CD14-positive monocyte (primary cell): ENCODE results near the gene DLGAP1. TPM values are rescaled to one million over a fixed set of nuclear protein-coding genes. Genes with fewer than 3 reads are reported as not detected.

Experiments used
- DNase-seq, 3 donors: peaks; one replicate each; pipeline ENCODE4 v3.0.0-alpha.2; 2011 to 2022
- H2AFZ ChIP-seq: 2 replicates; pipeline ENCODE4 v1.6.0; 2012; ENCODE audit warnings: mild to moderate bottlenecking, low read depth, low read length, inconsistent platforms; ENCODE audit not compliant: insufficient read depth, poor library complexity, severe bottlenecking
- H3K27ac ChIP-seq, 2 donors: 1 replicate in 1 of 2; 2 replicates in 1 of 2; pipeline ENCODE4 v1.5.1; 2012 to 2013; ENCODE audit warnings: low read length in 2 of 2, control low read depth in 1 of 2, inconsistent platforms in 1 of 2, low read depth in 1 of 2, mild to moderate bottlenecking in 1 of 2
- H3K27me3 ChIP-seq, 2 donors: one replicate each; pipeline versions ENCODE4 v1.6.0 to v1.6.1; 2011 to 2013; ENCODE audit warnings: low read length in 2 of 2; ENCODE audit not compliant: control insufficient read depth in 2 of 2, insufficient read depth in 2 of 2
- H3K36me3 ChIP-seq, 2 donors: replicated peaks in 1 of 2; 1 replicate in 1 of 2; 2 replicates in 1 of 2; pipeline versions ENCODE4 v1.5.1 to v1.6.1; 2012 to 2013; ENCODE audit warnings: low read length in 2 of 2, control low read depth in 1 of 2, inconsistent platforms in 1 of 2, mild to moderate bottlenecking in 1 of 2; ENCODE audit not compliant: insufficient read depth in 2 of 2, control insufficient read depth in 1 of 2
- H3K4me1 ChIP-seq, 2 donors: 1 replicate in 1 of 2; 2 replicates in 1 of 2; pipeline versions ENCODE4 v1.5.1 to v1.6.1; 2012 to 2013; ENCODE audit warnings: low read length in 2 of 2, control low read depth in 1 of 2, inconsistent platforms in 1 of 2, mild to moderate bottlenecking in 1 of 2, moderate library complexity in 1 of 2; ENCODE audit not compliant: insufficient read depth in 2 of 2, control insufficient read depth in 1 of 2
- H3K4me2 ChIP-seq: replicated peaks from 2 replicates; pipeline ENCODE3; 2012; ENCODE audit warnings: low read length, moderate library complexity, mild to moderate bottlenecking; ENCODE audit not compliant: poor library complexity, severe bottlenecking; ENCODE audit errors: extremely low read depth
- H3K4me3 ChIP-seq, 3 experiments: fragments of 200-600 bp in 1 of 3; sonication (generic) in 1 of 3; replicated peaks in 1 of 3; 1 replicate in 2 of 3; 2 replicates in 1 of 3; pipeline ENCODE4 v1.5.1; 2011 to 2013; ENCODE audit warnings: low read length in 3 of 3, mild to moderate bottlenecking in 3 of 3, control low read depth in 2 of 3, low read depth in 2 of 3, inconsistent platforms in 1 of 3, moderate library complexity in 1 of 3
- H3K79me2 ChIP-seq: 2 replicates; pipeline ENCODE4 v1.6.0; 2012; ENCODE audit warnings: mild to moderate bottlenecking, control low read depth, inconsistent platforms, low read length, moderate library complexity; ENCODE audit not compliant: insufficient read depth
- H3K9ac ChIP-seq: 2 replicates; pipeline ENCODE4 v1.6.0; 2017; ENCODE audit warnings: low read length, mild to moderate bottlenecking; ENCODE audit not compliant: insufficient read depth, poor library complexity, severe bottlenecking
- H3K9me3 ChIP-seq, 2 donors: replicated peaks in 1 of 2; 1 replicate in 1 of 2; 2 replicates in 1 of 2; pipeline versions ENCODE4 v1.5.1 to v1.6.1; 2012 to 2013; ENCODE audit warnings: low read length in 2 of 2, control low read depth in 1 of 2; ENCODE audit not compliant: control insufficient read depth in 1 of 2, insufficient read depth in 1 of 2
- H4K20me1 ChIP-seq: 2 replicates; pipeline ENCODE4 v1.6.0; 2012; ENCODE audit warnings: mild to moderate bottlenecking, low read length, control low read depth, moderate library complexity; ENCODE audit not compliant: insufficient read depth
- H3K27ac Mint-ChIP-seq, 7 donors: one replicate each; pipeline ENCODE4 v1.8.0; 2020; ENCODE audit warnings: mild to moderate bottlenecking in 7 of 7, mixed read lengths in 7 of 7, moderate library complexity in 6 of 7, inconsistent platforms in 2 of 7
- H3K27me3 Mint-ChIP-seq, 3 donors: one replicate each; pipeline ENCODE4 v1.8.0; 2021 to 2022; ENCODE audit warnings: low read depth in 3 of 3, mild to moderate bottlenecking in 3 of 3, mixed read lengths in 3 of 3, moderate library complexity in 3 of 3, inconsistent platforms in 1 of 3
- H3K36me3 Mint-ChIP-seq, 2 donors: one replicate each; pipeline ENCODE4 v1.8.0; 2020; ENCODE audit warnings: mixed read lengths in 2 of 2, inconsistent platforms in 1 of 2, mild to moderate bottlenecking in 1 of 2
- H3K4me1 Mint-ChIP-seq: one replicate; pipeline ENCODE4 v1.8.0; 2020; ENCODE audit warnings: mild to moderate bottlenecking, mixed read lengths
- H3K4me3 Mint-ChIP-seq, 2 donors: one replicate each; pipeline ENCODE4 v1.8.0; 2020; ENCODE audit warnings: mild to moderate bottlenecking in 2 of 2, mixed read lengths in 2 of 2, moderate library complexity in 1 of 2
- H3K9me3 Mint-ChIP-seq, 7 donors: one replicate each; pipeline ENCODE4 v1.8.0; 2020 to 2022; ENCODE audit warnings: mixed read lengths in 7 of 7, mild to moderate bottlenecking in 6 of 7, moderate library complexity in 6 of 7, inconsistent platforms in 2 of 7
- CTCF ChIP-seq: fragments of 200-600 bp; IDR thresholded peaks from one replicate; pipeline ENCODE4 v1.8.0; 2022; ENCODE audit warnings: antibody characterized with exemption, mild to moderate bottlenecking
- WGBS: methylation state at CpG from one replicate; pipeline ENCODE4 v1.1.5; 2013; ENCODE audit warnings: missing lambda C conversion rate; ENCODE audit not compliant: insufficient coverage; 5-methylcytosine and 5-hydroxymethylcytosine counted together
- intact Hi-C, 2 donors: fragments of 100-400 bp; cut with micrococcal nuclease; formaldehyde crosslinking; loops; one replicate each; pipeline versions ENCODE4 v1.15.0 to v1.15.1; 2023
- polyA plus RNA-seq, 3 donors: library from polyadenylated mRNA; depleted of rRNA in 1 of 3; unstranded in 2 of 3; stranded (reverse) in 1 of 3; fragments of 300-500 nt in 2 of 3; fragments of >200 nt in 1 of 3; fragmentation: Illumina TruSeq in 2 of 3; gene quantifications; 1 replicate in 2 of 3; 2 replicates in 1 of 3; pipeline ENCODE4 v1.2.3, GENCODE V29; 2012 to 2021

The DLGAP1 gene
- polyA plus RNA-seq, 3 donors = 0.09 to 0.42 TPM; not detected in 1

- no peak for TF ChIP-seq CTCF
- Histone ChIP-seq H3K9me3 (no peaks in the 10 kb centered on the region), H3K9ac (no peak overlapping the region), H3K79me2 (no peaks in the 10 kb centered on the region), H3K4me1 (no peaks in the 10 kb centered on the region), H3K27me3 (no peaks in the 10 kb centered on the region), H3K4me3 (no peak overlapping the region), H3K4me2 (no peak overlapping the region), H3K36me3 (no peaks in the 10 kb centered on the region), H4K20me1 (no peaks in the 10 kb centered on the region), H2AFZ (no peak overlapping the region), H3K27ac (no peak overlapping the region)
- Mint-ChIP-seq H3K4me3 (no peak overlapping the region), H3K4me1 (no peaks in the 10 kb centered on the region), H3K27ac (no peak overlapping the region), H3K27me3 (peaks cover 0 to 1% (median 0%) of the 10 kb centered on the region in 3 donors), H3K36me3 (no peaks in the 10 kb centered on the region), H3K9me3 (peaks cover 0 to 5% (median 2%) of the 10 kb centered on the region in 7 donors)
- WGBS = no CpG with 5 or more reads among the region's 2 CpGs
- no peak for DNase-seq
- intact Hi-C loops = no loop called here
Observed at GRCh38 chr18:4251206-4251605, 203.9 kb downstream of the DLGAP1 start.

GRCh38 chr18:4250141-4250540 lies 205.0 kb downstream of the DLGAP1 start:
- no peak overlapping the region for H3K4me2 ChIP-seq
- no peak overlapping the region for H3K4me3 Mint-ChIP-seq
- H3K27ac Mint-ChIP-seq = no peak overlapping the region
- H3K36me3 ChIP-seq = no peaks in the 10 kb centered on the region
- H3K4me3 ChIP-seq = no peak overlapping the region
- no peak for TF ChIP-seq CTCF
- no peaks in the 10 kb centered on the region for H3K36me3 Mint-ChIP-seq
- H3K4me1 ChIP-seq = no peaks in the 10 kb centered on the region
- H3K27ac ChIP-seq = no peak overlapping the region
- no peak for DNase-seq
- H3K27me3 Mint-ChIP-seq = peaks cover 0 to 1% (median 0%) of the 10 kb centered on the region in 3 donors
- no peaks in the 10 kb centered on the region for H3K27me3 ChIP-seq
- H3K79me2 ChIP-seq = no peaks in the 10 kb centered on the region
- no peaks in the 10 kb centered on the region for H3K9me3 ChIP-seq
- H3K9me3 Mint-ChIP-seq = peaks cover 0 to 5% (median 2%) of the 10 kb centered on the region in 7 donors
- intact Hi-C loops = no loop called here
- no peak overlapping the region for H2AFZ ChIP-seq
- H4K20me1 ChIP-seq = no peaks in the 10 kb centered on the region
- H3K9ac ChIP-seq = no peak overlapping the region
- 50% methylated on average over 1 of the region's 2 CpGs for WGBS
- no peaks in the 10 kb centered on the region for H3K4me1 Mint-ChIP-seq
